ENCODE data around the gene ARL14EPL. TPM values are rescaled to one million over a fixed set of nuclear protein-coding genes. Genes with fewer than 3 reads are reported as not detected.

Gene ARL14EPL
- total RNA-seq, 4 donors from 2014 or later: not detected

DNA sequence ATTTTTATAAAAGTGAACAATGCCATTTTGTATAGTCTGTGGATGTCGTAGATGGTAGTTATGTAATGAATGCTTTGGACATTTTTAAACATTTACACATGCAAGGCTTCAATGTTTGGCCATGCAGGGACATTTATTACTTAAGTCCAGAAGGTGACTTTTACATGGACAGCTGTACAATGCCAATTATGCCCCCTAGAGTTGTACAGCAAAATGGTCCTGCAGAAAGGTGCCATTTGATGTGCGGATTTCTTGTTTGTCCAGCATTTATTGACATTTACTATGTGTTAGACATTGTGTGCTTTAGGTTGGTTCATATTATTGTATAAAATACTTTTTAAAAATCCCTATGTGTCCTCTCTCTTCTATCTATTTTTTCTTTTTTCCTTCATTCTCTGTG lies 30.1 kb downstream of the ARL14EPL start:
- Histone ChIP-seq H3K27ac (no peak overlapping the region), H3K4me3 (no peak overlapping the region), H3K9me3 (no peaks in the 10 kb centered on the region), H3K36me3 (no peaks in the 10 kb centered on the region), H3K27me3 (peaks cover 24% of the 10 kb centered on the region), H3K4me1 (no peaks in the 10 kb centered on the region)
- intact Hi-C loops (cut with DNase I; ENCODE audit: low total_unique reads) (no loop called here), in situ Hi-C loops (cut with MboI; ENCODE audit: low pct_ligation_motif_present in 1 of 4, low pct_unique_long_range_greater_than_20kb in 1 of 4, low sequenced_read_pairs in 3 of 4) (loop anchor here (25.0 kb wide), 2 partner anchors 225 to 750 kb away; partner anchors contain the start of genes AP3S1 (in 1 of the 4) and ATG12 (in 1 of the 4))
- 43 to 57% methylated on average over 2 of the region's 2 CpGs for WGBS, 2 donors (ENCODE audit: low coverage in 1 of 2)
- no peak for DNase-seq
- TF ChIP-seq, protein P1, sequence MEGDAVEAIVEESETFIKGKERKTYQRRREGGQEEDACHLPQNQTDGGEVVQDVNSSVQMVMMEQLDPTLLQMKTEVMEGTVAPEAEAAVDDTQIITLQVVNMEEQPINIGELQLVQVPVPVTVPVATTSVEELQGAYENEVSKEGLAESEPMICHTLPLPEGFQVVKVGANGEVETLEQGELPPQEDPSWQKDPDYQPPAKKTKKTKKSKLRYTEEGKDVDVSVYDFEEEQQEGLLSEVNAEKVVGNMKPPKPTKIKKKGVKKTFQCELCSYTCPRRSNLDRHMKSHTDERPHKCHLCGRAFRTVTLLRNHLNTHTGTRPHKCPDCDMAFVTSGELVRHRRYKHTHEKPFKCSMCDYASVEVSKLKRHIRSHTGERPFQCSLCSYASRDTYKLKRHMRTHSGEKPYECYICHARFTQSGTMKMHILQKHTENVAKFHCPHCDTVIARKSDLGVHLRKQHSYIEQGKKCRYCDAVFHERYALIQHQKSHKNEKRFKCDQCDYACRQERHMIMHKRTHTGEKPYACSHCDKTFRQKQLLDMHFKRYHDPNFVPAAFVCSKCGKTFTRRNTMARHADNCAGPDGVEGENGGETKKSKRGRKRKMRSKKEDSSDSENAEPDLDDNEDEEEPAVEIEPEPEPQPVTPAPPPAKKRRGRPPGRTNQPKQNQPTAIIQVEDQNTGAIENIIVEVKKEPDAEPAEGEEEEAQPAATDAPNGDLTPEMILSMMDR (IDR thresholded peaks at IDR 0.05): no peak
- TF ChIP-seq EP300 (IDR thresholded peaks at IDR 0.05; ENCODE audit: low read depth) (no peak), POLR2AphosphoS5 (IDR thresholded peaks at IDR 0.05) (no peak), POLR2A (IDR thresholded peaks at IDR 0.05) (no peak)

DNA sequence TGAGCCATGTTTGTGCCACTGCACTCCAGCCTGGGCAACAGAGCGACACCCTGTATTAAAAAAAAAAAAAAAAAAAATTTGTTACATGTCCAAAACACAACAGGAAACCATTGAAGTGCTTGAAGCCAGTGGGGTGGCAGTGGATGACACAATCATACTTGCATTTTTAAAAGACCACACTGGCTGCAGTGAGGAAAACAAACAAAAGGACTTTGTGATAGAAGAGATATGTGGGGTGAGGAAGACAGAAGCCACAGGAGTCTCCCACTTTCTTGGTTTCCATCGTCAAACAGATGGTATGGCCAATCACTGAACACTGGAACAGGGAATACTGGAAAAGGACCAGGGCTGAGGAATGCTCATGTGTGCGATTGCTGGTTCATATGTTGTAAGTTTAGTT lies 31.7 kb downstream of the ARL14EPL start:
- in situ Hi-C loops (cut with MboI; ENCODE audit: low pct_ligation_motif_present in 1 of 4, low pct_unique_long_range_greater_than_20kb in 1 of 4, low sequenced_read_pairs in 3 of 4) (loop anchor here (25.0 kb wide), 2 partner anchors 227 to 752 kb away; partner anchors contain the start of genes AP3S1 (in 1 of the 4) and ATG12 (in 1 of the 4)), intact Hi-C loops (cut with DNase I; ENCODE audit: low total_unique reads) (no loop called here)
- Histone ChIP-seq H3K4me1 (no peaks in the 10 kb centered on the region), H3K27me3 (peaks cover 28% of the 10 kb centered on the region), H3K36me3 (no peaks in the 10 kb centered on the region), H3K27ac (no peak overlapping the region), H3K9me3 (no peaks in the 10 kb centered on the region), H3K4me3 (no peak overlapping the region)
- no peak for DNase-seq
- TF ChIP-seq EP300 (IDR thresholded peaks at IDR 0.05; ENCODE audit: low read depth) (no peak), POLR2A (IDR thresholded peaks at IDR 0.05) (no peak), POLR2AphosphoS5 (IDR thresholded peaks at IDR 0.05) (no peak)
- TF ChIP-seq, protein P1 (IDR thresholded peaks at IDR 0.05): no peak
- WGBS, 2 donors (ENCODE audit: low coverage in 1 of 2): 84 to 94% methylated on average over 2 to 3 of the region's 3 CpGs

DNA sequence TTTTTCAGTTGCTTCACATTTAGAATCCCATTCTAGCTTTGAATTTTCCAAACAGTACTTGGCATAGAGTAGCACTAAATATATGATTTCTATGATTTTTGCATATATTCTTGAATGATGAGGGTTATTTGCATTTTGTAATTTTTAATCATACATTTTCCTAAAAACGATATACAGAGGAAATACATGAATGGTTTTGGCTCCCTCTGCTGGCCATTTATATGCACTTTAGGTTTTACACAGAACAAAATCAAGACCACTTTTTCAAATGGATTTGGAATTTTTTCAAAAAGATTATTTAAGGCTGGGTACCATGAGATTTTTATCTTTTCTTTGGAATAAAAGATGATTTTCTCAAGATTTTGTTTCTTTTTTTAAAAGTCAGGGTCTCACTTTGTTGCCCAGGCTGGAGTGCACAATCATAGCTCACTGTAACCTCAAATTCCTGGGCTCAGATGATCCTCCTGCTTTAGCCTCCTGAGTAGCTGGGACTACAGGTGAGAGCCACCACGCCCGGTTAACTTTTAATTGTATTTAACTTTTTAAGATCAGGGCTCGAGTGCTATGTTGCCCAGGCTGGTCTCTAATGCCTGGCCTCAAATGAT lies 35.9 kb downstream of the ARL14EPL start:
- Histone ChIP-seq H3K4me1 (no peaks in the 10 kb centered on the region), H3K36me3 (no peaks in the 10 kb centered on the region), H3K27ac (no peak overlapping the region), H3K4me3 (no peak overlapping the region), H3K27me3 (peaks cover 19% of the 10 kb centered on the region), H3K9me3 (no peaks in the 10 kb centered on the region)
- in situ Hi-C loops (cut with MboI; ENCODE audit: low pct_ligation_motif_present in 1 of 4, low pct_unique_long_range_greater_than_20kb in 1 of 4, low sequenced_read_pairs in 3 of 4) (loop anchor here (25.0 kb wide), 2 partner anchors 231 to 756 kb away; partner anchors contain the start of genes AP3S1 (in 1 of the 4) and ATG12 (in 1 of the 4)), intact Hi-C loops (cut with DNase I; ENCODE audit: low total_unique reads) (no loop called here)
- DNase-seq: no peak
- 9 to 15% methylated on average over 3 to 4 of the region's 4 CpGs for WGBS, 2 donors (ENCODE audit: low coverage in 1 of 2)
- TF ChIP-seq, protein P1 (IDR thresholded peaks at IDR 0.05): peak; percentile 70 to 89 (median 86)
- TF ChIP-seq POLR2A (IDR thresholded peaks at IDR 0.05): no peak
- TF ChIP-seq EP300 (IDR thresholded peaks at IDR 0.05; ENCODE audit: low read depth): no peak

DNA sequence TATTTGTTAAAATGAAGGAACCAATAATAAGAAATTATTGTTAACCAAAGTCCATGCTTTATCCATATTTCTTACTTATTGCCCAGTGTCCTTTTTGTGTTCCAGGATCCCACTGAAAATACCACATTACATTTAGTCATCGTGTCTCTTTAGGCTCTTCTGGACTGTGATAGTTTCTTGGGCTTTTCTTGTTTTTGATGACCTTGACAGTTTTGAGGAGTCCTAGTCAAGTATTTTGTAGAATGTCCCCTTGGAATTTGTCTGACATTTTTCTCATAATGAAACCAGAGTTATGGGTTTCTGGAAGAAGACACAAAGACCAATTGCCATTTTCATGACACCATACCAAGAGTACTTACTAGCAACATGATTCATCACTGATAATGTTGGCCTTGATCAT lies 38.9 kb downstream of the ARL14EPL start:
- Histone ChIP-seq H3K4me1 (peaks cover 0 to 3% (median 0%) of the 10 kb centered on the region in 4 donors), H3K4me3 (no peak overlapping the region), H3K36me3 (no peaks in the 10 kb centered on the region), H3K9me3 (no peaks in the 10 kb centered on the region), H3K27ac (no peak overlapping the region), H3K27me3 (peaks cover 16% of the 10 kb centered on the region)
- in situ Hi-C loops (cut with MboI; ENCODE audit: low pct_ligation_motif_present in 1 of 4, low pct_unique_long_range_greater_than_20kb in 1 of 4, low sequenced_read_pairs in 3 of 4): loop anchor here (10.0 to 25.0 kb wide), 3 partner anchors 234 to 759 kb away; partner anchors contain the start of genes AP3S1 (in 1 of the 4), ATG12 (in 1 of the 4) and TMED7 (in 1 of the 4)
- 95% methylated on average over 1 of the region's 1 CpG; no CpG with 5 or more reads in 1 of the 2 donors for WGBS, 2 donors (ENCODE audit: low coverage in 1 of 2)
- intact Hi-C loops (cut with DNase I; ENCODE audit: low total_unique reads): no loop called here
- TF ChIP-seq, protein P1 (IDR thresholded peaks at IDR 0.05): no peak
- TF ChIP-seq POLR2AphosphoS5 (IDR thresholded peaks at IDR 0.05) (no peak), POLR2A (IDR thresholded peaks at IDR 0.05) (no peak), EP300 (IDR thresholded peaks at IDR 0.05; ENCODE audit: low read depth) (no peak)
- DNase-seq: no peak

All from transverse colon (tissue), 4 donors.